HG03558 (cell line): ENCODE data around the gene MISP.

Source experiments
- ATAC-seq: cut with Tn5 transposase; IDR thresholded peaks from one replicate; pipeline ENCODE4 v1.9.1; 2021; ENCODE audit warnings: moderate number of reproducible peaks; ENCODE audit not compliant: unreplicated experiment; ENCODE audit errors: extremely low read depth

The MISP gene

DNA sequence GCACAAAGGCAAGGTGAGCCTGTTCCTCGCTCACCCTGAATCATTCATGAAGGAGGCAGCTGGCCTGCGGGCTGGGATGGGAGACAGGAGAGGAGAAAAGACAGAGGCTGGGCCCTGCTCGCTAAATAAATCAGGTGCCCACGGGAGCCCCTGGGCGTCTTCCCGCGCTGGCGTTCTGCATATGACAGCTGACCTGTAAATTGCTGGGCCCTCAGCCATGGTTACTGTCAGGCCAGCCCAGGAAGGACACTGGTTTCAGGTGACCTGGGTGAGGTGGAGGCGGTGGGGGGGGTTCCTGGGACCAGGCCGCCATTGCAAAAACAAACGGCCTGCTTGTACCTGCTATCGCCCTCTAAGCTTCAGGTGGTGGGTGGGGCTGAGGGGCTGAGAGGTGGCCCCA lies 42.9 kb downstream of the MISP start:
- ATAC-seq = no peak

GRCh38 chr19:795073-795611 lies 44.2 kb downstream of the MISP start:
- ATAC-seq = no peak

DNA sequence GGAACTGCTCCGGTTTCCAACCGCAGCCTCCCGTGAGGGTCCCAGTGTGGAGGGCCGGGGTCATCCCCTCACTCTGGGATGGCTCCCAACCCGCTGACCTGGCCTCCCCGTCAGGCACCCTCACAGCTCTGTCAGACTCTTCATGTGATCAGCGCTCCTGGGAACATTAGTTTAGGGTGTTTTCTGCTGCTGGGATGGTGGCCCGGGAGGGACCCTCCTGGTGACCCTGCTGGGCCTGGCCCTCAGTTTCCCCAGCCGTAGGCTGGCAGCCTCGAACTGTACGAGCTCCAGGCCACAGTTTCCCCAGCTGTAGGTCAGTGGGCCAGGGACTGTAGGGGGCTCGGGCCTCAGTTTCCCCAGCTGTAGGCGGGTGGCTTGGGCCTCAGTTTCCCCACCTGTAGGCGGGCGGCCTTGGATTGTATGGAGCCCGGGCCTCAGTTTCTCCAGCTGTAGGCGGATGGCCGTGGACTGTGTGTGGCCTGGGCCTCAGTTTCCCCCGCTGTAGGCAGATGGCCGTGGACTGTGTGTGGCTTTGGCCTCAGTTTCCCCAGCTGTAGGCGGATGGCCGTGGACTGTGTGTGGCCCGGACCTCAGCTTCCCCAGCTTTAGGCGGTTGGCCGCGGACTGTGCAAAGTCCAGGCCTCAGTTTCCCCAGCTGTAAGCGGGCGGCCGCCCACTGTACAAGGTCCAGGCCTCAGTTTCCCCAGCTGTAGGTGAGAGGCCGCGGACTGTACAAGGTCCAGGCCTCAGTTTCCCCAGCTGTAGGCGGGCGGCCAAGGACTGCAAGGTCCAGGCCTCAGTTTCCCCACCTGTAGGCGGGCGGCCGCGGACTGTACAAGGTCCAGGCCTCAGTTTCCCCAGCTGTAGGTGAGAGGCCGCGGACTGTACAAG lies 45.0 kb downstream of the MISP start:
- no peak for ATAC-seq

DNA sequence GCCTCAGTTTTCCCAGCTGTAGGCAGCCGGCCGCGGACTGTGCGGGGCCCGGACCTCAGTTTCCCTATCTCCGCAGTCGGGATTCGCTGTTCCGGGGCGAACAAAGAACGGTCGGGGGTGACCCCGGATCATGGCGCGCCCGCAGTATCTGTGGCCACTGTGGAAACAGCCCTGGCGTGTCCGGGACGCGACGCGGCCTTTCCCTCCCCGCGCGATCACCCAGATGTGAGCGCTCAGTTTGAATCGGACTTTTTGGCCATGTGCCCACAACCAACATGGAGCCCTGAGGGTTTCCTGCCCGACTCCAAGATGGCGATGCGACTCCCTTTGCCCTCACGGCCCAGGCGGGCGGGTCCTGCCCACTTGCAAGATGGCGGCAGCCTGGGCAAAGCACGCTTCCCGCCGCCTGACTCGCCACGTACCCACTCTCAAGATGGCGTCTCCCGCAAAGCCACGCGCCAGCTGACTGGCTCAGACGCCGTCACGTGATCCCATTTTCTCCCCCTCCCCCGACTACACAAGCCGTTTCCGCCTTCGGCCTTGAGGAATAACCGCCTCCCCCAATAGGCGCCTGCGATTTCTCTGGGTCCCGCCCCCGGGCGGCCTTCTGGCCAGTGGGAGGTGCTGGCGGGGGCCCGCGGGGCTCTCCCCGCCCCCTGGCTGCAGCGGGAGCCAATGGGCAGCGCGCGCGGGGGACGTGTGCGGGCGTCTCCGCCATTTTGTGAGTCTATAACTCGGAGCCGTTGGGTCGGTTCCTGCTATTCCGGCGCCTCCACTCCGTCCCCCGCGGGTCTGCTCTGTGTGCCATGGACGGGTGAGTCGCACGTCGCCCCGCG lies 46.0 kb downstream of the MISP start, which contains the start of gene PTBP1:
Gene PTBP1, plus strand, starts transcription at position 761 of the 836 bp plus-strand sequence. Its CDS starts 46 bp downstream, at position 807.
- peak; percentile 58 for ATAC-seq

DNA sequence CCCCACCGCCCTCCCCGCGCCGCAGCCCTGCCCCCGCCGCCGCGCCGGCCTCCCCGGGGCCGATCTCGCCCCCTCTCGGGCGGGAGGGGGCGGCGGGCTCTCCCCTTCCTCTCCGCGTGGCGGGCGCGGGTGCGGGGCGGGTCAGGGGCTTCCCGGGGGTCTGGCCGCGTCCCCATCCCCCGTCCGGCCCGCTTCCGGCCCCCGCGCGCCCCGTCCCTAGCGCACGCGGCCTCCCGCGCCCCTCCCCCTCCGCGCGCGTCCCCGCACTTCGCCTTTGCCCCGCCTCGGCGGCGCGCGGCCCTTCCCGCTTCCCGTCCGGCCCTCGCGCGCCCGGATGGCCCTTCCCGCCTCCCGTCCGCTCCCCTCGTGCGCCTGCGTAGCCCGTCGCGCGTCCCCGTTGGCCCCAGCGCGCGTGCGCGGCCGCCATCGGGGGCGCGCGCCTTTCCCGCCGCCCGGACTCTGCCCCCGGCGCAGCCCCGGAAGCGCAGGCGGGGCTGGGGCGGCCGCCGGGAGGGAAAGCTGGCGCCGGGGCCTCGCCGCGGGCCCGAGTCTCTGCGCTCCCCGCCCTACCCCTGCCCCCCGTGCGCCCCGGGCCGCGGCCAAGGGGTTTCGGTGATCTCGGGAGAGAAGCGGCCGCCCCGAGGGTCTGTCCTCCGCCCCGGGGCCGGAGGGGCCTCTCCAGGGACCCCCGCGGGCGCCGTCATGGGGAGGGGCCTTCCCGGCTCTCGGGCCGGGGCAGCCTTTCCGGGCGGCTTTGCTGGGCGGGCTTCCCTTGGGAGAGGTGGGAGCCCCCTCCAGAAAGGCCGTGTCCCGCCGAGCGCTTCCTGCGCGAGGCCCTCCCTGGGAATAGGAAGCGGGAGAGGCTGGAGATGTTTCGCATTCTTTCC lies 46.9 kb downstream of the MISP start:
- peak; percentile 17 for ATAC-seq

DNA sequence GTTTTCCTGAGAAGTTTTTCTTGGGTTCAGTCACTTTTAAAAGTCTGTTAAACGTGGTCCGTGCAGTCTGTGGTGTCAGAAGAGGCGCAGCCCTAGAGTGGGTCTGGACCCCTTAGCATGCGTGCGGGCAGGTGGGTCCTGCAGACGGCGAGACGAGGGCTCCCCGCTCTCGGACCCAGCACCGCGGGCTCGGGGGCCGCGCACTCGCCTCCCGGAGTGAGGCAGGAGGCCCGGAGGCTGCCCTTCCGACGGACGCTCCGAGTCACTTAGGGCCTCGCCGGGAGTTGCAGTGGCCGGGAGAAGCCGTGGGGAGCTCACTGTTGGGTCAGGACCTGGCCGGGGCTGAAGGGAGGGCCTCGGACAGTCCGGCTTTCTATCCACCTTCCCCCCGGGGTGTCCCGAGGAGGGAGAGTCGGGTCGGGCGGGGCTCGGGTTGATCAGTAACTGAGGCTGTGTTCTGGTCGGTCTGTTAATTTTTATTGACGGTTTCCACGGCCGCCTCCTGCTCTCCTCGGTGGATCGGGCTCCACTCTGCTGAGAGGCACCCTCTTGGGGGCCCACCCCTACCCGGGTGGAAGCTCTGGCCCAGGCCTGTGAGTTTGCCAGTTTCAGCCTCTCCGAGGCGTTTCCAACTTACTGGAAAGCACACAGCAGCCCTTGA lies 47.6 kb downstream of the MISP start:
- ATAC-seq = no peak

DNA sequence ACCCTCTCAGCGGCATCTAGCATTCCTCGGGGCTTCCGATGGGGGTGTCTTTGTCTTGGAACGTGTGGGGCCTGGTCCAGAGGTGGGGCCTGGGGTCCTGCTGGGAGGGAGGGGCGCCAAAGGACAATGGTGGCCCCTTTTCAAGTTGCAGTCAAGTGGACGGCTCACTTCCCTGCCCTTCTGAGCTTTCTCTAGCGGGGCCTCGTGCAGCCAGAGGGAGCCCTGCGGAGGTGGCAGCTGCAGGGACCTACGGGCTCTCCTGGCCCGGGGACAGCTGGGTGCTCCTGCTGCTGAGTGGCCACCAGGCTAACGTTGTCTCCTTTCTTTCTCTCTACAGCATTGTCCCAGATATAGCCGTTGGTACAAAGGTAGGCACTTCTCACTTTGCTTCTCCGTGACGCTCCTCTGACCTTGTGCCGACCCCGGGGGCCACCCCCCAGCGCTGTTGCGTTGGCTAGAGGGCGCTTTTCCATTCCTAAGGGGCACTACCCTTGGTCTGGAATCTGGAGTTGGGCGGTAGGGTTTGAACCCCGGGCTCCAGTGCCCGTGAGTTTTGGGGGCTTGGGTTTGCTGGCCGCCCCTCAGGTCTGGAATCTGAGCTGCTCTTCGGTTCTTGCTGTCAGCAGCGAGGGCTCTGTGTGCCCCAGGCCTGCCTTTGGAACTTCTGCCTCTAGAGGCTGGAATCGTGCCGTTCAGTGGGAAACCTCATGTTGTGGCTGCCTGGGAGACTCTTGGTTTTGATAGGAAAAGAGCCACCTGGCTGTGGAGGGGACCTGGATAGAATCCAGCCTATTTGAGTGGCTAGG lies 48.4 kb downstream of the MISP start:
- ATAC-seq = no peak

DNA sequence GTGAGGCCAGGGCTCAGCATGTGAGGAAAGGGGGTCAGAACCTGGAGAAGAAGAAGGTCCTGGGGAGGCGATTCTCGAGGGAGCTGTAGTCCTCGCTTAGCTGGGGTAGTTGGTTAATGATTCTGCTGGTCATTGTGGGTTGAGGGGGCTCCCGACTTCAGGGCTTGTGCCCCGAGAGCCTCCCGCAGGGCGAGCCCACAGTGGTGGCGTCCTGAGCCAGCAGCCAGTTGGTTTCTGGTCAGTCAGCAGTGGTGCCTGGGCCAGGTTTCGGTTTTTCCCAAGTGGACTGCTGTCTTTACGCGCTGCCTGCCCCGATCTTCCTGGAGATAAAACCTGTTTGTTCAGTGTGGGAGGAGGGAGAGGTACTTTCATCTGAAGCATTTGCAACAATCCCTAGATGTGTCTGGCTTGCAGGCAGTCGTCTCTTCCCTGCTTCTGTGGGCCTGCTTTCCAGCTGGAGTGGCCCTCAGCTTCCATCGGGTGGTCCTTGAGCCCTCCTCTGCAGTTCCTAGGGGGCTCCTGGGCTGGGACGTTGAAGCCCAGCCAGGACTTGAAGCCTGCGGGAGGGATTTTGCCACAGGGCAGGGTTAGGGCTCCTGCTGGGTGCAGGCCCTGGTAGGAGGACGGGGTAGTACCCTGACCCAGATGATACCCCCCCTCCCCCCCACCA lies 49.6 kb downstream of the MISP start:
- ATAC-seq = no peak

DNA sequence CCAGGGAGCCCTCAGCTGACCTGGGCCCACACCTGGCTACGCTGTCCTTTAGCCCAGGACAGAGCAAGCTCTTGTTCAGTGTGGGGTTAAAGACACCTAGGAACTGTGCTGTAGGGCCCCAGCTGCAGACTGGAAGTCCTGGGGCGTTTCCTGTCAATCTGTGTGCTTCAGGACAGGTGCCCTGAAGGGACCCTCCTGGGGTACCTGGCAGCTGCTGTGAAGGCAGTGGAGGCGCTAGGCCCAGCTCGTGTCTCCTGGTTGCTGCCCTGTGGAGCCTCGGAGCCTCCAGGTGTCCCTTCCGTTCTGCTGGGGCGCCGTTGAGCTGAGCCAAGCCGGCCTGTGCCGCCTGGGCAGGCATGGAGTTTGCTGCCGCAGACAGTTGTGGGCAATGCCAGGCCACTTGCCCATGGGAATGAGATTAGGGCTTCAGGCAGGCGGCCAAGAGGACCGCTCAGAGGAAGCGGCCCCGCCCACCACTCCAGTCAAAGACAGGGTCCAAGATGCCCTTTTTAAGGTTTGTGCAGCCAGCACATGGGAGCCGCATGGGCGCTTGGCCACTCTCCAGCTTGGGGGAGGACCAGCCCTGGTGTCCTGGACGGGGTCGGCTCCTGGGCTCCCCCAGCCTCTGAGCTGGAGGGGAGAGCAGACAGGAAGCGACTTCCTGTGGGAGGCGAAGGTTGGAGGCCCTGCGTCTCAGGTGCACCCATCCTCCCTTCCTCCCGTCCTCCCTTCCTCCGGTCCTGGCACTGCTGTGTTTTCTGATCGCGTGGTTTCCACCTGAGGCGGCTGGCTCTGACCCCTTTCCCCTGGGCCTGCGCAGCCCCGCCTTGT lies 50.3 kb downstream of the MISP start:
- no peak for ATAC-seq

GRCh38 chr19:801861-802497 lies 51.1 kb downstream of the MISP start:
- no peak for ATAC-seq

- ATAC-seq = no peak
These were observed 51.7 kb downstream of the MISP start for GRCh38 chr19:802498-803098.

DNA sequence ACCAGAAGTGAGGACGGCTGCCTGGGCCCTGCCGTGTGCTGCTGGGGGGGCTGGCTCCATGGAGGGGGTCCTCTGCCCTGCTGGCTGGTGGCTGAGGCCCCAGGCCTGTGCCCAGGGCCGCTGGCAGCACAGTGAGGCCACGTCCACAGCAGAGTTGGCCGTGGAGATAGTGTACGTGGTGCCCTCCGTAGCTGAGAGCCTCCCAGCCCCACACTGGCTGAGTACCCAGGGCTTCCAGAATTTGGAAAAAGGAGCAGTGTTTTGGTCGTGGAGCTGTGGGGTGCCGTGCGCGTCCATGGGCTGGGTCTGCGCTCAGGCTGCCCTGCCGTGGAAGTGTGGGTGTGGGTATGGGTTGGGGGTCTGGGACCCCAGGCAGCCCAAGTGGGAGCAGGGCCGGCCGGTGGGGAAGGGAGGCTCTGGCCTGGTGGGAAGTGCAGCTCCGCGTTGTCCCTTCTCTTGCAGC lies 52.2 kb downstream of the MISP start:
- no peak for ATAC-seq

DNA sequence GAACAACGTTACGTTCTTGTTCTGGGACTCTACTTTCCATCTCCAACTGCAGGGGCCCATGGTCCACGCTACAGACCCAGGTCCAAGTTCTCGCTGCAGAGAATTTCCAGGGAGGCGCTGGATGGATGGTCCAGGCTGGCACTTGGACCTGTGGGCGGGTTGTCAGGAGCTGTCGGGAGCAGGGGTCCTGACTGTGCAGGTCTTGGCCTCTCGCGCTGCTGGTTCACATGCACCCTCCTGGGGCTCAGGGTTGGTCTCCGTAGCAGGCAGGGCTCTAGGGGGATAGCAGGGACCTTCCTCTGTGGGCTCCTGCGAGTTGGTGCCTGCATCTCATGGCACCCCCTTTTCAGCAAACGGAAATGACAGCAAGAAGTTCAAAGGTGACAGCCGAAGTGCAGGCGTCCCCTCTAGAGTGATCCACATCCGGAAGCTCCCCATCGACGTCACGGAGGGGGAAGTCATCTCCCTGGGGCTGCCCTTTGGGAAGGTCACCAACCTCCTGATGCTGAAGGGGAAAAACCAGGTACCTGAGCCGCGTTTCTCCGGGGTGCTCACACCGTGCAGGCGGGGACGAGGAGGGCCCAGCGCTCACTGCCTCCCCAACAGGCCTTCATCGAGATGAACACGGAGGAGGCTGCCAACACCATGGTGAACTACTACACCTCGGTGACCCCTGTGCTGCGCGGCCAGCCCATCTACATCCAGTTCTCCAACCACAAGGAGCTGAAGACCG lies 52.9 kb downstream of the MISP start:
- ATAC-seq = no peak

GRCh38 chr19:804419-805165 lies 53.7 kb downstream of the MISP start:
- no peak for ATAC-seq

- ATAC-seq = no peak
These were observed 54.2 kb downstream of the MISP start for GRCh38 chr19:805166-805551.
